Kidney epithelial cell (primary cell): ENCODE data around the gene SLC35G6. TPM values are rescaled to one million over a fixed set of nuclear protein-coding genes. Genes with fewer than 3 reads are reported as not detected.

Experiments
- DNase-seq: peaks from one replicate; pipeline ENCODE4 v3.0.0-alpha.2; 2010; ENCODE audit warnings: low read depth
- H3K27me3 ChIP-seq: 2 replicates; pipeline ENCODE4 v1.6.0; 2011; ENCODE audit warnings: low read length; ENCODE audit not compliant: control insufficient read depth, insufficient read depth
- H3K36me3 ChIP-seq: 2 replicates; pipeline ENCODE4 v1.5.1; 2011; ENCODE audit warnings: low read length; ENCODE audit not compliant: control insufficient read depth, insufficient read depth
- H3K4me3 ChIP-seq: 2 replicates; pipeline ENCODE4 v1.5.1; 2011; ENCODE audit warnings: low read depth, mild to moderate bottlenecking, control low read depth, low read length
- total RNA-seq: library from RNA; depleted of rRNA; stranded (reverse); fragments of >200 nt; gene quantifications from 2 replicates; pipeline ENCODE4 v1.2.3, GENCODE V29; 2015
- TF ChIP-seq, protein P1 (sequence below): IDR thresholded peaks from 2 replicates; pipeline ENCODE4 v1.5.1; 2011; ENCODE audit warnings: mild to moderate bottlenecking, moderate library complexity, low read length, control low read depth, inconsistent platforms; ENCODE audit not compliant: insufficient read depth, poor library complexity, severe bottlenecking

SLC35G6 gene
- total RNA-seq, 1 donor from 2014 or later = not detected

DNA sequence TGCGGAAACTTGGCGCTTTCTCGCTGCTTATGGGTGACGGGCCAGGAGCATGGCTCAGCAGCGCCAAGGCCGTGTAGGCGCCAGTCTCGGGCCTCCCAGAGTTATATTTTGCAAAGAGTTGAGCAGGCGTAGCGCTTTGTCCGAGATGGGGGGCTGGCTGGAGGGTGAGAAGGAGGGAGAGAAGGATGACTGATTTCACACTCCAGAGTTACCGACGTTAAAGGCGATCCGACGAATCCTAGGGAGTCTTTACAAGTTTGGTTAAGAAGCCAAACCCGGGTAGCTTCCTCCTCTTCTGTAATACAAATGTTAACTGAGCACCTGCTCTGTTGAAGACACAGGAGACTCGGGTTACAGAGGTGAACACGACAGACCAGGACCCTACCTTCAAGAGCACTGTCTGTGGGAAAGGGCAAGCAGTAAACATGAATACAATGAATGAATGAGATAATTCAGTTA, 3.7 kb downstream of the SLC35G6 start:
- Histone ChIP-seq H3K36me3 (no peaks in the 10 kb centered on the region), H3K4me3 (peak overlapping the region; percentile 61), H3K27me3 (no peaks in the 10 kb centered on the region)
- DNase-seq = no peak
- TF ChIP-seq, protein P1, sequence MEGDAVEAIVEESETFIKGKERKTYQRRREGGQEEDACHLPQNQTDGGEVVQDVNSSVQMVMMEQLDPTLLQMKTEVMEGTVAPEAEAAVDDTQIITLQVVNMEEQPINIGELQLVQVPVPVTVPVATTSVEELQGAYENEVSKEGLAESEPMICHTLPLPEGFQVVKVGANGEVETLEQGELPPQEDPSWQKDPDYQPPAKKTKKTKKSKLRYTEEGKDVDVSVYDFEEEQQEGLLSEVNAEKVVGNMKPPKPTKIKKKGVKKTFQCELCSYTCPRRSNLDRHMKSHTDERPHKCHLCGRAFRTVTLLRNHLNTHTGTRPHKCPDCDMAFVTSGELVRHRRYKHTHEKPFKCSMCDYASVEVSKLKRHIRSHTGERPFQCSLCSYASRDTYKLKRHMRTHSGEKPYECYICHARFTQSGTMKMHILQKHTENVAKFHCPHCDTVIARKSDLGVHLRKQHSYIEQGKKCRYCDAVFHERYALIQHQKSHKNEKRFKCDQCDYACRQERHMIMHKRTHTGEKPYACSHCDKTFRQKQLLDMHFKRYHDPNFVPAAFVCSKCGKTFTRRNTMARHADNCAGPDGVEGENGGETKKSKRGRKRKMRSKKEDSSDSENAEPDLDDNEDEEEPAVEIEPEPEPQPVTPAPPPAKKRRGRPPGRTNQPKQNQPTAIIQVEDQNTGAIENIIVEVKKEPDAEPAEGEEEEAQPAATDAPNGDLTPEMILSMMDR = no peak

DNA sequence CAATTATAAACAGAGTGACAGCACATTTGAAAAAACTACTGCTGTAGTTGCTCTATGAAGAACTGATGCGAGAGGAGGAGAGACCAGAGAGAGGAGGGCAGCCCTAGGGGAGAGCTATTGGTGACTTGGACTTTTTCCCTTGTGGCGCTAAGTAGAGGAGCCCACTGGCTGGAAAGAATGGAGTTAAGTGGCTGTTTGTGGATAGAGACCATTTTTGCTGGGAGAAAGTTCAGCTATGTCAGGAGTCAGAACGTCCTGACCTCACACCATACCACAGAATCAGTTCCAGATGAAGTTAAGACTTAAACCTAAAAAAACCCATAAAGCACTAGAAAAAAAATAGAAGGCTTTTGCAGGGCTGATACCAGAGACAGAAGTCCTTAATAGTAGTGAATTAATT, 4.9 kb downstream of the SLC35G6 start:
- TF ChIP-seq, protein P1 = no peak
- no peaks in the 10 kb centered on the region for H3K36me3 ChIP-seq
- no peak for DNase-seq
- no peaks in the 10 kb centered on the region for H3K27me3 ChIP-seq
- H3K4me3 ChIP-seq = peak overlapping the region; percentile 25

DNA sequence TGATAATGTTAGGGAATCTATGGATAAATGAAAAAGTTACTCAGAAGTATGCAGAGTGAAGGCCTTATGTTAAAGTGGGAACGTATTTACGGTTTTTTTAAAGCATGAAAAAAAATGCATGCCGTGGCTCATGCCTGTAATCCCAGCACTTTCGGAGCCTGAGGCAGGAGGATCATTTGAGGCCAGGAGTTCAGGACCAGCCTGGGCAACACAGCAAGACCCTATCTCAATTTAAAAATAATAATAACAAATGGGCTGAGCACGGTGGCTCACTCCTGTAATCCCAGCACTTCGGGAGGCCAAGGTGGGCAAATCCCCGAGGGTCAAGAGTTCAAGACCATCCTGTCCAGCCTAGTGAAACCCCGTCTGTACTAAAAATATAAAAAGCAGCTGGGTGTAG, 8.9 kb downstream of the SLC35G6 start:
- Histone ChIP-seq H3K36me3 (no peaks in the 10 kb centered on the region), H3K27me3 (no peaks in the 10 kb centered on the region), H3K4me3 (no peak overlapping the region)
- DNase-seq = no peak
- TF ChIP-seq, protein P1 = no peak

DNA sequence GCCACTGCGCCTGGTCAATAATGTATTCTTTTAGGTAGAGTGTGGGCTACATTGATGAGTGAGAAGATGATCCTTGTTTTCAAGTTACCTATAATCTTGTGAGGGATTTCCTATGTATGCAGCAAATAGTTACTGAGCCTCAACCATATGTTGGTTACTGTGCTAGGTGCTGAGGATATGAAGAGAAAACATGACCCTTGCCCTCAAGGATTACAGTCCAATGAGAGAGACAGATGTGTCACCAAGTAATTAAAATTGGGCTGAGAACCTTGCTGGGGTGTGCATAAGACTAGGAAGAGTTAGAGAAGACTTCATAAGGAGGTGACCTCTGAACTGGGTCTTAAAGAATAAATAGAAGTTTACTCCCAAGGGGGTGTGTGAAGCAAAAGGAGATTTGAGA, 10.3 kb downstream of the SLC35G6 start:
- Histone ChIP-seq H3K27me3 (no peaks in the 10 kb centered on the region), H3K4me3 (no peak overlapping the region), H3K36me3 (peaks cover 3% of the 10 kb centered on the region)
- no peak for DNase-seq
- TF ChIP-seq, protein P1 = no peak

DNA sequence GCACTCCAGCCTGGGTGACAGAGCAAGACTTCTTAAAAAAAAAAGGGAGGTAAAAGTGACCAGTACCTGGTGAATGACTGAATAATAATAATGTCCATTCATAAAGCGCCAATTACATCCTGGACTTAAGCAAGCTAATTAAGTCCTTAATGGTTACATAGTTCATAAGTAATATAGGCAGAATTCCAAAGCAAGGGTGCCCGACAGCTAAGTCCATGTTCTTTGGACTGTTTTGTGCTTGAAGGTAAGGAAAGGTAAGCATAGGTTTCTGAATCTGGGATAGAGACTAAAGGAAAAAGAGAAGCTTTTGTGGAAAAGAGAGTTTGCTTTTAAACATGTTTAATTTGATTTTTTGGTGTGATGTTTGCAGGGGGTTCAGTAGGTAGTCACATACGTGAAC, 12.7 kb downstream of the SLC35G6 start:
- no peak for DNase-seq
- Histone ChIP-seq H3K36me3 (peaks cover 10% of the 10 kb centered on the region), H3K27me3 (no peaks in the 10 kb centered on the region), H3K4me3 (no peak overlapping the region)
- TF ChIP-seq, protein P1 = no peak

DNA sequence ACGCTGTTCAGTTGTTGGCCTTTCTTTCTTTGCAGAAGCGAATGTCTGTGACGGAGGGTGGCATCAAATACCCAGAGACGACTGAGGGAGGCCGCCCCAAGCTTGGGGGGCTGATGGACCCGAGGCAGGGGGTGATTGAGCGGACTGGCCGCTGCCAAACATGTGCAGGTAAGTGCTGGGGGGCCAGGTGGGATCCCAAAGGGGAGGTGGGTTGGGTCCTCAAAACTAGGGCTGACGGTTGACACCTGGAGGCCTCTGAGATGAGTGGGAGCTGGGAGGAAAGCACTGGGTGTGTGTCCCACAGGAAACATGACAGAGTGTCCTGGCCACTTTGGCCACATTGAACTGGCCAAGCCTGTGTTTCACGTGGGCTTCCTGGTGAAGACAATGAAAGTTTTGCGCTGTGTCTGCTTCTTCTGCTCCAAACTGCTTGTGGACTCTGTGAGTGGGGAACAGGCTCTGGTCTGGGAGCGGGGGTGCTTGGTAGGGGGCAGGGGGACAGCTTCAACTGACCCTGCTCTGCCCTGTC, 14.7 kb downstream of the SLC35G6 start:
- H3K36me3 ChIP-seq = peaks cover 16% of the 10 kb centered on the region
- H3K27me3 ChIP-seq = no peaks in the 10 kb centered on the region
- TF ChIP-seq, protein P1 = no peak
- no peak for DNase-seq
- H3K4me3 ChIP-seq = no peak overlapping the region
